GM08714 (cell line): ENCODE results near the gene RLN1.

Source experiments
- H3K4me3 ChIP-seq: fragments of 200-500 bp; sonication (Bioruptor generic); 2 replicates; pipeline ENCODE4 v1.5.1; 2014; ENCODE audit warnings: mild to moderate bottlenecking, low read length, inconsistent platforms
- ZNF274 ChIP-seq: IDR thresholded peaks from 2 replicates; pipeline ENCODE4 v1.6.1; 2012; ENCODE audit warnings: mild to moderate bottlenecking, low read depth, low read length

Gene RLN1

GRCh38 chr9:5338992-5339981, at the start of gene RLN1:
TSS of gene RLN1 (minus strand) at chr9:5339876. CDS start at chr9:5339746, 130 bp downstream.
- peak within 1 kb of the TSS; percentile 14; the same call in 1 of the 2 replicates for H3K4me3 ChIP-seq

- no peak overlapping the region for H3K4me3 ChIP-seq
- TF ChIP-seq ZNF274, result no peak
Measured at GRCh38 chr9:5389109-5389732, 49.5 kb upstream of the RLN1 start.

GRCh38 chr9:5388026-5388819, 48.5 kb upstream of the RLN1 start:
- no peak for TF ChIP-seq ZNF274
- H3K4me3 ChIP-seq, result no peak overlapping the region

- TF ChIP-seq ZNF274, result no peak
- no peak overlapping the region for H3K4me3 ChIP-seq
Measured at GRCh38 chr9:5384436-5384835, 44.8 kb upstream of the RLN1 start.

GRCh38 chr9:5382479-5382878, 42.8 kb upstream of the RLN1 start:
- no peak overlapping the region for H3K4me3 ChIP-seq
- no peak for TF ChIP-seq ZNF274

- no peak for TF ChIP-seq ZNF274
Measured at GRCh38 chr9:5375790-5376477, 36.3 kb upstream of the RLN1 start.

GRCh38 chr9:5375091-5375490, 35.4 kb upstream of the RLN1 start:
- no peak for TF ChIP-seq ZNF274
- H3K4me3 ChIP-seq, result no peak overlapping the region

More at GRCh38 chr9:5375790-5376477, 36.3 kb upstream of the RLN1 start:
- no peak overlapping the region for H3K4me3 ChIP-seq

GRCh38 chr9:5364294-5365024, 24.8 kb upstream of the RLN1 start:
- peak overlapping the region; percentile 16; the same call in 1 of the 2 replicates for H3K4me3 ChIP-seq
- TF ChIP-seq ZNF274, result no peak

GRCh38 chr9:5361326-5362010, 21.8 kb upstream of the RLN1 start:
- no peak for TF ChIP-seq ZNF274
- no peak overlapping the region for H3K4me3 ChIP-seq

- no peak for TF ChIP-seq ZNF274
- no peak overlapping the region for H3K4me3 ChIP-seq
Measured at GRCh38 chr9:5360341-5360740, 20.7 kb upstream of the RLN1 start.

GRCh38 chr9:5357431-5358105, 17.9 kb upstream of the RLN1 start:
- H3K4me3 ChIP-seq, result no peak overlapping the region
- TF ChIP-seq ZNF274, result no peak

GRCh38 chr9:5355817-5356216, 16.1 kb upstream of the RLN1 start:
- no peak for TF ChIP-seq ZNF274
- H3K4me3 ChIP-seq, result no peak overlapping the region
